Heart left ventricle (tissue), 16 donors: Measurements from ENCODE around the gene RUSC2. TPM values are rescaled to one million over a fixed set of nuclear protein-coding genes. Genes with fewer than 3 reads are reported as not detected.

Experiments
- ATAC-seq, 4 donors: fragments of 200-7000 bp; cut with Tn5 transposase; one replicate each; pipeline ENCODE4 v1.9.1; 2020 to 2022; ENCODE audit warnings: moderate library complexity in 4 of 4, mild to moderate bottlenecking in 3 of 4, moderate number of reproducible peaks in 1 of 4
- DNase-seq, 5 donors: peaks; one replicate each; pipeline ENCODE4 v3.0.0-alpha.2; 2020
- H3K27ac ChIP-seq, 12 donors: fragments of 200-600 bp; sonication (generic) in 4 of 12; one replicate each; pipeline versions ENCODE4 v1.5.0 to v1.8.0; 2016 to 2022; ENCODE audit warnings: mild to moderate bottlenecking in 2 of 12
- H3K27me3 ChIP-seq, 9 donors: fragments of 200-600 bp; sonication (generic) in 2 of 9; one replicate each; pipeline versions ENCODE4 v1.5.1 to v1.8.0; 2016 to 2022; ENCODE audit warnings: mild to moderate bottlenecking in 3 of 9
- H3K36me3 ChIP-seq, 9 donors: fragments of 200-600 bp; sonication (generic) in 2 of 9; one replicate each; pipeline versions ENCODE4 v1.5.0 to v1.8.0; 2018 to 2022; ENCODE audit warnings: mild to moderate bottlenecking in 2 of 9
- H3K4me1 ChIP-seq, 12 donors: fragments of 200-600 bp; sonication (generic) in 4 of 12; one replicate each; pipeline versions ENCODE4 v1.5.0 to v1.8.0; 2016 to 2022; ENCODE audit warnings: mild to moderate bottlenecking in 3 of 12
- H3K4me3 ChIP-seq, 12 donors: fragments of 200-600 bp; sonication (generic) in 4 of 12; one replicate each; pipeline versions ENCODE4 v1.5.0 to v1.8.0; 2017 to 2022; ENCODE audit warnings: mild to moderate bottlenecking in 9 of 12, moderate library complexity in 4 of 12
- H3K9me3 ChIP-seq, 12 donors: fragments of 200-600 bp; sonication (generic) in 4 of 12; one replicate each; pipeline versions ENCODE4 v1.5.0 to v1.8.0; 2016 to 2022; ENCODE audit warnings: mild to moderate bottlenecking in 1 of 12
- CTCF ChIP-seq, 12 donors: fragments of 200-600 bp; sonication (generic) in 4 of 12; IDR thresholded peaks; one replicate each; pipeline versions ENCODE4 v1.5.0 to v1.8.0; 2018 to 2022; ENCODE audit warnings: antibody characterized with exemption in 12 of 12, mild to moderate bottlenecking in 5 of 12
- POLR2A ChIP-seq, 2 donors: fragments of 450-650 bp; IDR thresholded peaks; one replicate each; pipeline ENCODE4 v1.6.1; 2017; ENCODE audit warnings: antibody characterized with exemption in 2 of 2, mild to moderate bottlenecking in 2 of 2, moderate library complexity in 2 of 2
- WGBS, 4 donors: extraction: QIAGEN DNeasy Blood & Tissue Kit in 2 of 4; methylation state at CpG; one replicate each; pipeline versions ENCODE4 v1.1.5 to v1.1.7; 2013 to 2018; 5-methylcytosine and 5-hydroxymethylcytosine counted together
- intact Hi-C, 10 donors: fragments of 100-400 bp; cut with DNase I; formaldehyde crosslinking; loops; one replicate each; pipeline versions ENCODE4 v1.11.1 to v1.14.2; 2022
- polyA plus RNA-seq, 2 donors: library from polyadenylated mRNA; stranded (reverse); fragments of 200-250 nt; gene quantifications; one replicate each; pipeline ENCODE4 v1.2.3, GENCODE V29; 2013
- total RNA-seq, 9 donors: library from RNA; depleted of rRNA in 2 of 9; stranded (reverse); fragments of >200 nt in 2 of 9; fragmentation: NEBNext Ultra II Directional in 3 of 9; extraction: Animal tissue kit (Norgen Biotek cat#: 25700) in 3 of 9; gene quantifications; one replicate each; pipeline versions ENCODE4 v1.1.0 to v1.2.4, GENCODE V29; 2016 to 2023
- donor health status: ischemic (EF 13 %, LVEDD 7.1; RV severe dilation, severe dysfunction).
- donor health status: healthy with polysubstance abuse.
- donor health status: DM: no; HTN: yes; CAD: no.
- donor health status: DM: no; HTN: no; CAD: no.
- donor health status: ischemic (EF 25% LVEDD 6.9; RV normal size, moderate dysfunction).
- donor health status: ischemic (EF 25% LVEDD 5.7; RV mildly dilated, moderate dysfunction).
- donor health status: healthy.
- donor health status: DM: yes; HTN: yes; CAD: no.
- donor health status: ischemic (EF 35%, LVEDD 5.7; RV mildly dilated, moderate dysfunction).
- donor health status: nonischemic (EF 11% LVEDD 7.7; RV severe dilation, severe dysfunction).
- donor health status: DM: yes; HTN: yes; CAD: no.
- donor health status: PGD.
- donor health status: ischemic (EF 29% LVEDD 5.4; RV normal size, mild dysfunction).
- donor health status: nonischemic (EF 23%, LVEDD 6.1; RV moderate dilation, normal function).

Gene RUSC2
- total and polyA plus RNA-seq, 11 donors, result 23.0 to 56.1 (median 30.5) TPM

- H3K36me3 ChIP-seq, result no peaks in the 10 kb centered on the region
- H3K4me3 ChIP-seq, result no peak overlapping the region
- H3K27me3 ChIP-seq, result no peaks in the 10 kb centered on the region
- peak overlapping the region; percentile 76 to 89 (median 84) for H3K27ac ChIP-seq
- DNase-seq (no peak), ATAC-seq (no peak)
- TF ChIP-seq CTCF (IDR thresholded peaks at IDR 0.05), result no peak
- TF ChIP-seq POLR2A (IDR thresholded peaks at IDR 0.05), result no peak
- H3K9me3 ChIP-seq, result no peaks in the 10 kb centered on the region
- intact Hi-C loops, result loop anchor here in 6 of 10 donors (2.0 to 5.0 kb wide), 4 partner anchors 20 to 42 kb away; partner anchors contain the start of gene RUSC2 (in 1 of the 6)
- 43 to 55% (median 47%) methylated on average over 3 of the region's 3 CpGs for WGBS, 4 donors
- H3K4me1 ChIP-seq, result peaks cover 0 to 58% (median 32%) of the 10 kb centered on the region in 12 donors
These were observed 20.5 kb downstream of the RUSC2 start for GRCh38 chr9:35510383-35510753.

GRCh38 chr9:35510754-35511428 lies 21.0 kb downstream of the RUSC2 start:
- intact Hi-C loops, result loop anchor here in 6 of 10 donors (1.0 to 5.0 kb wide), 5 partner anchors 20 to 41 kb away; partner anchors contain the start of gene RUSC2 (in 1 of the 6)
- peak overlapping the region; percentile 76 to 89 (median 84) for H3K27ac ChIP-seq
- ATAC-seq (peak; percentile 89 to 96 (median 94)), DNase-seq (peak; percentile 77 to 89 (median 85))
- WGBS, 4 donors, result 27 to 46% (median 34%) methylated on average over 3 of the region's 3 CpGs
- H3K9me3 ChIP-seq, result no peaks in the 10 kb centered on the region
- TF ChIP-seq CTCF (IDR thresholded peaks at IDR 0.05) (peak in 11 of 12 donors; percentile 14 to 65 (median 46)), POLR2A (IDR thresholded peaks at IDR 0.05) (no peak)
- H3K4me3 ChIP-seq, result peak overlapping the region in 4 of 12 donors; percentile 2 to 11 (median 8)
- no peaks in the 10 kb centered on the region for H3K27me3 ChIP-seq
- H3K36me3 ChIP-seq, result no peaks in the 10 kb centered on the region
- peaks cover 0 to 58% (median 32%) of the 10 kb centered on the region in 12 donors for H3K4me1 ChIP-seq

- intact Hi-C loops, result loop anchor here in 6 of 10 donors (1.0 to 5.0 kb wide), 5 partner anchors 21 to 41 kb away; partner anchors contain the start of gene RUSC2 (in 1 of the 6)
- H3K4me1 ChIP-seq, result peaks cover 0 to 64% (median 35%) of the 10 kb centered on the region in 12 donors
These were observed 21.5 kb downstream of the RUSC2 start for GRCh38 chr9:35511453-35511852.

More at GRCh38 chr9:35511453-35511852, 21.5 kb downstream of the RUSC2 start:
- TF ChIP-seq CTCF (IDR thresholded peaks at IDR 0.05) (peak in 1 of 12 donors; percentile 3), POLR2A (IDR thresholded peaks at IDR 0.05) (no peak)
- Histone ChIP-seq H3K4me3 (peak overlapping the region in 4 of 12 donors; percentile 2 to 11 (median 8)), H3K27ac (peak overlapping the region; percentile 76 to 89 (median 84)), H3K9me3 (no peaks in the 10 kb centered on the region), H3K36me3 (no peaks in the 10 kb centered on the region), H3K27me3 (no peaks in the 10 kb centered on the region)
- WGBS, 4 donors, result 34 to 56% (median 45%) methylated on average over 1 of the region's 1 CpG
- ATAC-seq, result no peak
- DNase-seq, result no peak
